ENCODE results near the gene EMILIN3. TPM values are rescaled to one million over a fixed set of nuclear protein-coding genes. Genes with fewer than 3 reads are reported as not detected.

The EMILIN3 gene
- total RNA-seq, 1 experiment from 2014 or later = 1.7 TPM

DNA sequence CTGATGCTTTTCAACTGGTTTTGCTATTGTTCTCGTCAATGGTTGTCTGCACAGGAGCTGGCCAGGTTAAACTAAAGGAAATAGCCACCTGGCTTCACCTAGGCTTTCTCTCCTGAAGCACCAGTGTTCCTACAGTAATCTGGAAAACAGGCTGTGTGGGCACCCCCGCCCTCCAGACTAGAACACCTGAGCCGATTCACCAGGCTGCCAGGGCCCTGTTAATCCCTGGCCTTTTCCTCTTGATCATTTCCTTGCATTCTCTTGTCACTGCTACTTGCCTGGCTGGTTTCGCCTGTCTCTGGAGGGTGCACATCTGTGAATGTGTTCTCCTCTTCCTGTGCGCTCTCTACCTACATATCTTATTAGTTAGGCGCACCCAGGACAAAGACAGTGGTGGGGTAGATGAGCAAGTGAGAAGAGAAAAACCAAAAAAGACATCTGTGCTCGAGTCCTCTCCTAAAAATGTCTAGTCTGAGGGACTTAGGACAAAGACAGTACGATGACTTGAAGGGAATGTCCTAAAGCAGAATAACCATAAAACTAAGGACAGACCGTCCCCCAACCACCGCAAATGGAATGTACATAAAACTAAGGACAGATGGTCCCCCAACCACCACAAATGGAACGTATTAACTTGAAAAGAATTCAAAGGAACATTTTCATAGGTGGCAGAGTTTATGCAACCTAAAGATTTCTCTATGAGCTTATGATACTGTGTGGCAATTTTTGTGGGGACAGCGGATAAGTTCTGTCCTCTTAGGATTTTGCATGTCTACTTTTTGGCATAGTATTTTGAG, 45.9 kb upstream of the EMILIN3 start:
- Histone ChIP-seq H3K4me1 (ENCODE audit: insufficient read depth, low read length, poor library complexity, severe bottlenecking) (no peaks in the 10 kb centered on the region), H3K27ac (ENCODE audit: low read depth, low read length, poor library complexity, severe bottlenecking) (no peak overlapping the region), H3K36me3 (ENCODE audit: insufficient read depth, low read length, poor library complexity, severe bottlenecking) (peaks cover 66% of the 10 kb centered on the region), H3K4me3 (ENCODE audit: low read depth, low read length, poor library complexity, severe bottlenecking) (no peak overlapping the region), H3K9me3 (ENCODE audit: low read depth, low read length, poor library complexity, severe bottlenecking) (no peaks in the 10 kb centered on the region), H3K27me3 (replicated peaks; ENCODE audit: insufficient read depth, low read depth, low read length, poor library complexity) (no peaks in the 10 kb centered on the region)
- BruUV-seq (replicated peaks) = no TSS peak
- no peak for DNase-seq (ENCODE audit: low spot score)
- TF ChIP-seq, protein P1, sequence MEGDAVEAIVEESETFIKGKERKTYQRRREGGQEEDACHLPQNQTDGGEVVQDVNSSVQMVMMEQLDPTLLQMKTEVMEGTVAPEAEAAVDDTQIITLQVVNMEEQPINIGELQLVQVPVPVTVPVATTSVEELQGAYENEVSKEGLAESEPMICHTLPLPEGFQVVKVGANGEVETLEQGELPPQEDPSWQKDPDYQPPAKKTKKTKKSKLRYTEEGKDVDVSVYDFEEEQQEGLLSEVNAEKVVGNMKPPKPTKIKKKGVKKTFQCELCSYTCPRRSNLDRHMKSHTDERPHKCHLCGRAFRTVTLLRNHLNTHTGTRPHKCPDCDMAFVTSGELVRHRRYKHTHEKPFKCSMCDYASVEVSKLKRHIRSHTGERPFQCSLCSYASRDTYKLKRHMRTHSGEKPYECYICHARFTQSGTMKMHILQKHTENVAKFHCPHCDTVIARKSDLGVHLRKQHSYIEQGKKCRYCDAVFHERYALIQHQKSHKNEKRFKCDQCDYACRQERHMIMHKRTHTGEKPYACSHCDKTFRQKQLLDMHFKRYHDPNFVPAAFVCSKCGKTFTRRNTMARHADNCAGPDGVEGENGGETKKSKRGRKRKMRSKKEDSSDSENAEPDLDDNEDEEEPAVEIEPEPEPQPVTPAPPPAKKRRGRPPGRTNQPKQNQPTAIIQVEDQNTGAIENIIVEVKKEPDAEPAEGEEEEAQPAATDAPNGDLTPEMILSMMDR (conservative IDR thresholded peaks at IDR 0.05; ENCODE audit: low read depth, low read length) = no peak
- TF ChIP-seq EZH2 (IDR thresholded peaks at IDR 0.05; ENCODE audit: borderline replicate concordance, low read depth, low read length, poor library complexity, severe bottlenecking) = no peak
- ChIA-PET POLR2A (ENCODE audit: low non-redundant PET) (no interaction called here), CTCF (no interaction called here)
- intact Hi-C loops (cut with micrococcal nuclease; ENCODE audit: unreplicated experiment) = no loop called here

DNA sequence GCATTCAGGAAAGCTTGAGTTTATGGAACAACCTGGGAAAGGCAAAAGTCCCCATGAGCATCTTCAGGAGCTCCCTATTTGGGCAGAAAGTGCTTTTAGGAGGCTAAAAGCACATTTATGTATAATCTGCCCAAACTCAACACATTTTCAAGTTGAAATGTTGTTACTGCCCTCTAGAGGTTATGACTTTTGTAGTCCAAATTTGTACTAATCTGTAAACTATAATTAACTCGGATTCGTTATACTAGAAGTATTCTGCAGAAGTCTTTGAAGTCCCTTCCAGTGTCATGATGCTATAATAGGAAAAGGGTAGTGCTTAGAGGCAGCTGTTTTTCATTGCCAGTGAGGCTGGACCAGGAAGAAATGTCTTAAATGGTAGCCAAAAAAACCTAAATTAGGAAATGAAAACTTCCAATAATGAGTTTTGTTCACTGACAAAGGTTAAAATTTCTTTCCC, 44.8 kb upstream of the EMILIN3 start:
- no peak overlapping the region for H3K4me3 ChIP-seq (ENCODE audit: low read depth, low read length, poor library complexity, severe bottlenecking)
- no peak overlapping the region for H3K27ac ChIP-seq (ENCODE audit: low read depth, low read length, poor library complexity, severe bottlenecking)
- peak; percentile 26 for DNase-seq (ENCODE audit: low spot score)
- no TSS peak for BruUV-seq (replicated peaks)
- intact Hi-C loops (cut with micrococcal nuclease; ENCODE audit: unreplicated experiment) = no loop called here
- H3K9me3 ChIP-seq (ENCODE audit: low read depth, low read length, poor library complexity, severe bottlenecking) = no peaks in the 10 kb centered on the region
- peaks cover 64% of the 10 kb centered on the region for H3K36me3 ChIP-seq (ENCODE audit: insufficient read depth, low read length, poor library complexity, severe bottlenecking)
- no peaks in the 10 kb centered on the region for H3K27me3 ChIP-seq (replicated peaks; ENCODE audit: insufficient read depth, low read depth, low read length, poor library complexity)
- no peaks in the 10 kb centered on the region for H3K4me1 ChIP-seq (ENCODE audit: insufficient read depth, low read length, poor library complexity, severe bottlenecking)
- TF ChIP-seq, protein P1 (conservative IDR thresholded peaks at IDR 0.05; ENCODE audit: low read depth, low read length) = peak; percentile 56
- TF ChIP-seq EZH2 (IDR thresholded peaks at IDR 0.05; ENCODE audit: borderline replicate concordance, low read depth, low read length, poor library complexity, severe bottlenecking) = no peak
- POLR2A ChIA-PET (ENCODE audit: low non-redundant PET) = no interaction called here
- CTCF ChIA-PET = interaction anchor here (0.6 kb wide), 1 partner anchor 264 kb away, joined by 3 read pairs; no protein-coding TSS in a partner anchor

DNA sequence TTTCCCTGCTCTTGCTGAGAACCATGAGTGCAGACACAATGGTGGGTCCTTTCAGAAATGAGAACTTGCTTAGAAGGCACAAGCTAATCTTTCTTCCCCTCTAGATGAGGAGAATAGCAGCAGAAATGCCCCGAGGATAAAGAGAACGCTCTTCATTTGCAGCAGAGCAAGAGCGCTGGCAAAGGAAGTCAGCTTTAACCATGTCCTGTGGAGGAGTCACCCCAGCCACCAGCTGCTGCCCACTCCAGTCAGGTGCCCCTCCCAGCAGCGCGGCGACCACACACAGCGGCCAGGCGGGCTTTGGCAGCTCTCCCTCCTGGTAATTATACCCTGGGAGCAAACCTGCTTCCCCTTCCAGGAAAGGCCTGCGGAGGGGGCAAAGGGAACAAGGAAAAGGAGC, 42.4 kb upstream of the EMILIN3 start:
- H3K27ac ChIP-seq (ENCODE audit: low read depth, low read length, poor library complexity, severe bottlenecking) = no peak overlapping the region
- H3K36me3 ChIP-seq (ENCODE audit: insufficient read depth, low read length, poor library complexity, severe bottlenecking) = peaks cover 63% of the 10 kb centered on the region

More for the DNA sequence above, 42.4 kb upstream of the EMILIN3 start:
- Histone ChIP-seq H3K4me3 (ENCODE audit: low read depth, low read length, poor library complexity, severe bottlenecking) (no peak overlapping the region), H3K27me3 (replicated peaks; ENCODE audit: insufficient read depth, low read depth, low read length, poor library complexity) (no peaks in the 10 kb centered on the region), H3K4me1 (ENCODE audit: insufficient read depth, low read length, poor library complexity, severe bottlenecking) (no peaks in the 10 kb centered on the region), H3K9me3 (ENCODE audit: low read depth, low read length, poor library complexity, severe bottlenecking) (no peaks in the 10 kb centered on the region)
- intact Hi-C loops (cut with micrococcal nuclease; ENCODE audit: unreplicated experiment) = no loop called here
- peak; percentile 22 for DNase-seq (ENCODE audit: low spot score)
- BruUV-seq (replicated peaks) = no TSS peak
- ChIA-PET POLR2A (ENCODE audit: low non-redundant PET) (no interaction called here), CTCF (no interaction called here)
- TF ChIP-seq, protein P1 (conservative IDR thresholded peaks at IDR 0.05; ENCODE audit: low read depth, low read length) = no peak
- no peak for TF ChIP-seq EZH2 (IDR thresholded peaks at IDR 0.05; ENCODE audit: borderline replicate concordance, low read depth, low read length, poor library complexity, severe bottlenecking)
